Measurements from ENCODE around the gene SYNPR. TPM values are rescaled to one million over a fixed set of nuclear protein-coding genes. Genes with fewer than 3 reads are reported as not detected.

The SYNPR gene
- total RNA-seq, 1 donor from 2014 or later, result not detected

GRCh38 chr3:63304421-63304820, 26.3 kb downstream of the SYNPR start:
- no peak for DNase-seq (ENCODE audit: low spot score)

GRCh38 chr3:63308072-63308471, 30.0 kb downstream of the SYNPR start:
- no peak for DNase-seq (ENCODE audit: low spot score)

- no peak for DNase-seq (ENCODE audit: low spot score)
Observed at GRCh38 chr3:63309768-63310167, 31.7 kb downstream of the SYNPR start.

GRCh38 chr3:63323766-63324165, 45.7 kb downstream of the SYNPR start:
- no peak for DNase-seq (ENCODE audit: low spot score)

- no peak for DNase-seq (ENCODE audit: low spot score)
Observed at GRCh38 chr3:63324621-63325020, 46.5 kb downstream of the SYNPR start.

GRCh38 chr3:63325386-63325785, 47.3 kb downstream of the SYNPR start:
- no peak for DNase-seq (ENCODE audit: low spot score)

- no peak for DNase-seq (ENCODE audit: low spot score)
Observed at GRCh38 chr3:63328365-63328764, 50.3 kb downstream of the SYNPR start.

GRCh38 chr3:63331520-63331919, 53.4 kb downstream of the SYNPR start:
- no peak for DNase-seq (ENCODE audit: low spot score)

- no peak for DNase-seq (ENCODE audit: low spot score)
Observed at GRCh38 chr3:63333815-63334214, 55.7 kb downstream of the SYNPR start.

GRCh38 chr3:63338351-63338750, 60.2 kb downstream of the SYNPR start:
- DNase-seq (ENCODE audit: low spot score), result no peak

- DNase-seq (ENCODE audit: low spot score), result peak; percentile 84
Observed at GRCh38 chr3:63343674-63344073, 65.6 kb downstream of the SYNPR start.

- no peak for DNase-seq (ENCODE audit: low spot score)
Observed at GRCh38 chr3:63344661-63345060, 66.6 kb downstream of the SYNPR start.

- DNase-seq (ENCODE audit: low spot score), result peak; percentile 31
Observed at GRCh38 chr3:63349583-63350573, 71.8 kb downstream of the SYNPR start.

- DNase-seq (ENCODE audit: low spot score), result no peak
Observed at GRCh38 chr3:63351159-63352007, 73.3 kb downstream of the SYNPR start.

- no peak for DNase-seq (ENCODE audit: low spot score)
Observed at GRCh38 chr3:63352008-63352279, 73.8 kb downstream of the SYNPR start.

GRCh38 chr3:63353383-63353782, 75.3 kb downstream of the SYNPR start:
- no peak for DNase-seq (ENCODE audit: low spot score)

GRCh38 chr3:63354160-63354559, 76.1 kb downstream of the SYNPR start:
- DNase-seq (ENCODE audit: low spot score), result no peak

GRCh38 chr3:63355809-63356208, 77.7 kb downstream of the SYNPR start:
- DNase-seq (ENCODE audit: low spot score), result no peak

GRCh38 chr3:63364495-63364894, 86.4 kb downstream of the SYNPR start:
- DNase-seq (ENCODE audit: low spot score), result no peak

- no peak for DNase-seq (ENCODE audit: low spot score)
Observed at GRCh38 chr3:63364910-63365309, 86.8 kb downstream of the SYNPR start.

- DNase-seq (ENCODE audit: low spot score), result no peak
Observed at GRCh38 chr3:63365671-63366070, 87.6 kb downstream of the SYNPR start.

GRCh38 chr3:63370094-63370493, 92.0 kb downstream of the SYNPR start:
- DNase-seq (ENCODE audit: low spot score), result no peak

GRCh38 chr3:63383040-63383439, 104.9 kb downstream of the SYNPR start:
- DNase-seq (ENCODE audit: low spot score), result no peak
